ENCODE results near the gene YWHAE. TPM values are rescaled to one million over a fixed set of nuclear protein-coding genes. Genes with fewer than 3 reads are reported as not detected.
A peak's percentile ranks its signal among the peaks of the same experiment; 100 is the strongest.

Gene YWHAE
- total RNA-seq, 1 experiment from 2014 or later, result 1,282 TPM

- no peak overlapping the region for H2AK5ac ChIP-seq (ENCODE audit: insufficient read length, low read length)
- Mint-ChIP-seq H3K27ac (peak overlapping the region in 1 of 3 experiments; percentile 64; a peak in 1 of 7 replicates), H3K4me3 (no peak overlapping the region), H3K4me1 (0 out of 4 replicates have a peak, but pooled peaks cover 0 to 3% of the 10 kb centered on the region in 2 experiments), H3K9me3 (peaks cover 0 to 3% of the 10 kb centered on the region in 2 experiments; a peak in 1 of 5 replicates), H3K27me3 (ENCODE audit: low read depth) (no peaks in the 10 kb centered on the region), H3K36me3 (ENCODE audit: insufficient read depth in 1 of 3, low read depth in 3 of 3) (peaks cover 29 to 61% (median 50%) of the 10 kb centered on the region in 3 experiments)
- H2BK5ac ChIP-seq (ENCODE audit: insufficient read length, low read length), result no peak overlapping the region
- H3K23ac ChIP-seq (ENCODE audit: insufficient read length, low read depth, low read length), result no peak overlapping the region
- H3K4ac ChIP-seq (ENCODE audit: low read depth, low read length), result no peak overlapping the region
- H3K4me1 ChIP-seq (ENCODE audit: insufficient read depth, low read length), result no peaks in the 10 kb centered on the region
- H3K9me3 ChIP-seq (ENCODE audit: control insufficient read depth, low read depth, low read length), result no peaks in the 10 kb centered on the region
- peaks cover 14% of the 10 kb centered on the region; the same call in 1 of the 2 replicates for H3K79me2 ChIP-seq (ENCODE audit: insufficient read depth, low read length)
- H2AFZ ChIP-seq (ENCODE audit: low read length), result no peak overlapping the region
- H3T11ph ChIP-seq (ENCODE audit: low read length), result no peak overlapping the region
- no peak overlapping the region for H3K4me2 ChIP-seq (ENCODE audit: insufficient read depth, insufficient read length, low read length)
- H2BK20ac ChIP-seq (ENCODE audit: low read depth, low read length, poor library complexity, severe bottlenecking), result no peak overlapping the region
- H2BK12ac ChIP-seq (ENCODE audit: insufficient read length, low read depth, low read length), result no peak overlapping the region
- no peak overlapping the region for H4K5ac ChIP-seq (ENCODE audit: insufficient read length, low read depth, low read length)
- no peak overlapping the region for H3K56ac ChIP-seq (ENCODE audit: insufficient read length, low read depth, low read length)
- H3K18ac ChIP-seq (ENCODE audit: insufficient read length, low read depth, low read length), result no peak overlapping the region
- H3K27me3 ChIP-seq (ENCODE audit: insufficient read depth, low read length), result no peaks in the 10 kb centered on the region
- no peak overlapping the region for H2BK15ac ChIP-seq (ENCODE audit: low read depth, low read length)
- DNase-seq, result no peak
- no peaks in the 10 kb centered on the region for H4K20me1 ChIP-seq (ENCODE audit: control insufficient read depth, insufficient read depth, insufficient read length)
- H3K14ac ChIP-seq (ENCODE audit: insufficient read depth, low read length), result no peak overlapping the region
- H2BK120ac ChIP-seq (ENCODE audit: low read depth, low read length, poor library complexity, severe bottlenecking), result no peak overlapping the region
- H3K9ac ChIP-seq (ENCODE audit: extremely low read depth, insufficient read length, low read length), result no peak overlapping the region
- H3K79me1 ChIP-seq (ENCODE audit: insufficient read depth, low read depth, low read length, poor library complexity, severe bottlenecking), result peaks cover 7% of the 10 kb centered on the region
- H3K23me2 ChIP-seq (ENCODE audit: insufficient read length, low read depth, low read length, poor library complexity, severe bottlenecking), result no peaks in the 10 kb centered on the region
- H4K91ac ChIP-seq (ENCODE audit: insufficient read length, low read depth, low read length), result no peak overlapping the region
- TF ChIP-seq CTCF (conservative IDR thresholded peaks at IDR 0.05), result no peak
- no CpG with 5 or more reads among the region's 3 CpGs for WGBS (ENCODE audit: extremely low coverage, insufficient read length, low lambda C conversion rate)
- H4K8ac ChIP-seq (replicated peaks; ENCODE audit: insufficient read length, low read depth, low read length), result no peak overlapping the region
- no peak overlapping the region for H3K27ac ChIP-seq (ENCODE audit: insufficient read length, low read depth, low read length)
These were observed 35.3 kb upstream of the YWHAE start for GRCh38 chr17:1435326-1435725.

Measured in H9 (cell line).